Fibroblast of villous mesenchyme (primary cell): Measurements from ENCODE around the gene RNF4. TPM values are rescaled to one million over a fixed set of nuclear protein-coding genes. Genes with fewer than 3 reads are reported as not detected.

Source experiments
- DNase-seq: peaks from one replicate; pipeline ENCODE4 v3.0.0-alpha.2; 2010; ENCODE audit warnings: low read depth
- H3K4me3 ChIP-seq: 2 replicates; pipeline ENCODE4 v1.5.1; 2011; ENCODE audit warnings: low read depth, mild to moderate bottlenecking, low read length
- total RNA-seq: library from RNA; depleted of rRNA; stranded (reverse); fragments of >200 nt; gene quantifications from 2 replicates; pipeline ENCODE4 v1.2.3, GENCODE V29; 2012
- TF ChIP-seq, protein P1 (sequence below): IDR thresholded peaks from 2 replicates; pipeline ENCODE4 v1.5.1; 2012; ENCODE audit warnings: low read depth, mild to moderate bottlenecking, low read length; ENCODE audit not compliant: insufficient read depth

RNF4 gene
- total RNA-seq, 1 donor, result 63.9 TPM

DNA sequence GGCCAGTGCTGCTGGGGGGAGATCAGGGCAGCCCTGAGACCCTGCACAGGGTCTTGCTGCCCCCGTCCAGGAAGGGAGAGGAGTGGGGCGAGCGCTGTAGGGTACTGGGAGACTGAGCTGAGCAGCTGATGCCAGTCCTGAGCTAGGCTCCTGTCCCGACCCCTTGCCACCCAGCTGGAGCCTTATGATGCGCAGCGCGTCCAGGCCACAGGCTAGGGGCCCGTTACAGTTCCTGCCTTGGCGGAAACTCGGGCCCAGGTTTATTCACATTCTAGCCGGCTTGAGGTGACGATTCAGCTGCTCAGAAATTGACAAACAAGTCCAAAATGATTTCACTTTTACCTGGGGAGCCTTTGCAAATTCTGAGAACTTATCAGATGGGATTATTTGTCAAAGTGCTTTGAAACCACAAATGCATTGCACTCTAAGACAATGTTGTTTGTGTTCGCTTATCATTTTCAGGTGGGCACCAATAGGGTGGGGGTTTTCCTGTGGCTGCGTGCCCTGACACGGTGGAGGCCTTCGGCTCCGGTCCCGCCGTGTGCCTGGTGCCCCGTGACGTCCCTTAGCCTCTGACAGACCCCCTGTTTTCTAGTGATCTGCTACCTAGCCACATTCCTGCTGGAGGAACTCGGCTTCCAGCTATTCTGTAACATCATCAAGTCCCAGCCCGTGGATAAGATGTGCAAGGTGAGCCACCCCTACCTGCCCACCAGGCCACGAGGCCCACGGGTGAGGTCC, 31.3 kb upstream of the RNF4 start:
- no peak for DNase-seq
- TF ChIP-seq, protein P1, sequence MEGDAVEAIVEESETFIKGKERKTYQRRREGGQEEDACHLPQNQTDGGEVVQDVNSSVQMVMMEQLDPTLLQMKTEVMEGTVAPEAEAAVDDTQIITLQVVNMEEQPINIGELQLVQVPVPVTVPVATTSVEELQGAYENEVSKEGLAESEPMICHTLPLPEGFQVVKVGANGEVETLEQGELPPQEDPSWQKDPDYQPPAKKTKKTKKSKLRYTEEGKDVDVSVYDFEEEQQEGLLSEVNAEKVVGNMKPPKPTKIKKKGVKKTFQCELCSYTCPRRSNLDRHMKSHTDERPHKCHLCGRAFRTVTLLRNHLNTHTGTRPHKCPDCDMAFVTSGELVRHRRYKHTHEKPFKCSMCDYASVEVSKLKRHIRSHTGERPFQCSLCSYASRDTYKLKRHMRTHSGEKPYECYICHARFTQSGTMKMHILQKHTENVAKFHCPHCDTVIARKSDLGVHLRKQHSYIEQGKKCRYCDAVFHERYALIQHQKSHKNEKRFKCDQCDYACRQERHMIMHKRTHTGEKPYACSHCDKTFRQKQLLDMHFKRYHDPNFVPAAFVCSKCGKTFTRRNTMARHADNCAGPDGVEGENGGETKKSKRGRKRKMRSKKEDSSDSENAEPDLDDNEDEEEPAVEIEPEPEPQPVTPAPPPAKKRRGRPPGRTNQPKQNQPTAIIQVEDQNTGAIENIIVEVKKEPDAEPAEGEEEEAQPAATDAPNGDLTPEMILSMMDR, result no peak

DNA sequence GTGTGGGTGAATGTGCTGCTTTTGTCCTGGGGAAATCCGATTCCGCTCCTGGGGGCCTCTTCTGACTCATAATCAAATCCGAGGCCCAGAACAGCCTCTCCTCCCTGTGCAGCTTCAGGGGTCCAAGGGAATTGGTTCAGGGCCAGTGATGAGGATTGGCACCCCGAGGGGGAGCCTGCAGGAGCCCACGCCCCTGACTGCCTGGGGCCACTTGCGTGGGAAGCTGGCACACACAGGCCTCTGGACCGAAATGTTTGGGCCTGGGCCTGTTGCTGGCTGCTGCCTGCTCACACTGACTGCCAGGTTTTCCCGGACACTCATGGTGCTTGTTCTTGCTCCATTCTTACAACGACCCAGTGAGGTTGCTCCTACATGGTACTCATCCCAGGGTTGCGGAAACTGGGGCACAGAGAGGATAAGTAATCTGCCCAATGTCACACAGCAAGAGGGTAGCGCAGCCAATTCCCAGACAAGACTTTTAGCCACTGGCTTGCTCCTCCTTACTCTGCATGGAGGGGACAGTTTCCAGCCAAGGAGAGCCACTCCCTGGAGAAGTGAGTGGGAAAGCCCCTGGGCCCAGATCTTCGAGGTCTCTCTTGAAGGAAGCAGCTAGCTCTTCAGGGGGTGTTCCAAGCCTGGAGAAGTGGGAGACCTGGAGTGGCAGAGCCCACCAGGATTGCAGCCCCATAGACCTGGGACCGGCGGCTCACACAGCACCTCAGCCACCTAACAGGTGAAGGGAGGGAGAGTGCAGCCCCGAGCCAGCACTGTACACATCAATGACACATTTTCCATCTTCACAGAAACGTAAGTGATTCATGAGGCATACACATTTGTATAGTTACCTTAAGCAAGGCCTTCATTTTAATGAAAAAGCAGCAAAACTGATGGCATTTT, 29.8 kb upstream of the RNF4 start:
- TF ChIP-seq, protein P1, result no peak
- DNase-seq, result no peak
- H3K4me3 ChIP-seq, result no peak overlapping the region

More for the DNA sequence above, 31.3 kb upstream of the RNF4 start:
- H3K4me3 ChIP-seq, result no peak overlapping the region

DNA sequence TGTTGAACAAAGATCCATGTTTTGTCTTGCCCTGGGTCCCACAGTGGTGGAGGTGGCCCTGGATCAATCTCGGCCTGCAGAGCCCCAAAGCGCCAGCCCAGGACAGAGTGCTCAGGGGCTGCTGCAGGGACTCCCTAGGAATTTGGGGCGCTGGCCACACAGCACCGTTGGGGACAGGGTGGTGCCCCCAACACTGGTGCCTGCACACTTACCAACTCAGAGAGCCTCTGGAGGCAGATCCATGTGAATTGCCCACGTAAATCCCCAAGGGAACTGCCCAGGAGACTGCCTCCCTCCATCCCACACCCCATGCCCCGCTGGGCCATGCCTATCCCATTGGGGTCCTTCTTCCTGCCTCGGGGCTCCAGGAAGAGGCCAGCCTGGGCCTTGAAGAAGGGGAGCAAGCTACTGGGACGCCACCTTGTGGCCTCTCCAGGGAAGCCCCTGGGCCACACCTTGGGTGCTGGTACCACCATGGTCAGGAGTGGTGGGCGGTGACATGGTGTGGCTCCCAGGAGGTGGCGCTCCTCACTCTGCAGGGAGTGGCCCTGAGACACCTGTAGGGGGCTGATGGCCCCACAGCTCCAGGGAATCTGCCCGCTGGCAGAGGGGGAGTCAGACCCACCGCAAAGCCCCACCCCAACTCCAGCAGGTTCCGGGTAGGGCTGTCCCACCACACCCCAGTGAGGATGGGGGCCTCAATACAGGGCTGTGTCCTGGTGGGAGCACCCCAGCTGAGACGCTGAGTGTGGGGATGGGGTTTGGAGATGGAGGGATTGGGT, 27.3 kb upstream of the RNF4 start:
- no peak overlapping the region for H3K4me3 ChIP-seq
- peak; percentile 62 for DNase-seq
- TF ChIP-seq, protein P1, result peak; percentile 83

DNA sequence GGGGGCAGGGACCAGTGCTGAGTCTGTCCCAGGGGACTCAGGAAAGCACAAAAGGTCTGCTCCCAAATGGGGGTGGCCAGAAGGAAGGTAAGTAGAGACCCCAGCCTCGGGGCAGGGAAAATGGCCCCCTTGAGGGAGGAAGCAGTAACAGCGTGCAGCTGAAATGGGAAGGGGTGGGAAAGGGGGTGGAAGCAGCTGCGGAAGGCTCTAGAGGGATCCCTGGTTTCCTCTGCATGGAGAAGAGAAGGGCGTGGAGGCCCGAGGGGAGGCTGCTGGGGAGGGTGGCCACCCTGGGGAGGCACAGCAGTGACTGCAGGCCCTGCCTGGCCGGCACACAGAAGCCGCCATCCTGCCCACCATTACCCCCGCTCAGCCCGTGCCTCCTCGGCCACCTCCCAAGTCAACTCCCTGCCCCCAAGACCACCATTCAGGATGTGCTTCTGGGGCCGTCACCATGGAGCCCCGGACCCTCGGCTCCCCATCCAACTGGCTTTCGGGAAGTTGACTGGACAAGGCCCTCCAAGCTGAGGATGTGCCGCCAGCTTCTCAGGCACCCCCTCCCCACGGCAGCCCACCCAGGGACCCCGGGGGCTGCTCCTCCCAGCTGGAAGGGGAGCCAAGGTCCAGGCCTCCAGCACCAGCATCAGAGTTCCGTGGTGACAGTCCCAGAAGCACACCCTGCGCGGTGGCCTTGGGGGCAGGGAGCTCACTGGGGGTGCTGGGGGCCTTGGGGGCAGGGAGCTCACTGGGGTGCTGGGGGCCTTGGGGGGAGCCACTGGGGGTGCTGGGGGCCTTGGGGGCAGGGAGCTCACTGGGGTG, 26.5 kb upstream of the RNF4 start:
- TF ChIP-seq, protein P1, result no peak
- no peak for DNase-seq
- H3K4me3 ChIP-seq, result no peak overlapping the region

DNA sequence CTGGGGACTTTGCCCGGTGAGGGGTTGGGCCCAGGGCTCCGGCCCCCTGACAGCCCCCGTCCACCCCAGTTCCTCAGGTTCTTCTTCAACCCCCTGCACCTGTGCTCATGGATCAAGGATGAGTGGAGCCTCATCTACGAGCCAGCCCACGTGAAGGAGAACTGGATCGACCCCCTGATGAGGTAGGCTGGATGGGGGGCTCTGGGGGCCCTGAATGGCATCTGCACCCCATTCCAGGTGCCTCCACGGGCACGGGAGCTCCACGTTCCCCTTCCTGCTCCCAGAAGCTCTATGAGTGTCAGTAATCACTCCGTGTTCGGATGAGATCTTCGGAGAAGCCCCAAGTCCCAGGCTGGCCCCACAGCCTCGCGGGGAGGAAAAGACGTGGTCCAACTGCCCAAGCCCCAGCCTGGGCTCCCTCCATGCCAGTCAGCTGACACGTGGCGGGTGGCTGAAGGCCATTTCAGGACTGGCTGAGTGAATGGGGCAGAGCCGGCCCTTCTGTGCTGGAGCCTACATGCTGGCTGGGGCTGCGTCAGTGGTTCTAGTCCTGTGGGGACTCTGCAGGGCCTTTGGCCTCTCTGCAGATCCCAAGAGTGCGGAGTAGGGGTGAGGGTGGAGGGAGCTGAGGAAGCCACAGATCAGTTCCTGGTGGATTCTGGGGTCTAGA, 25.7 kb upstream of the RNF4 start:
- TF ChIP-seq, protein P1, result no peak
- H3K4me3 ChIP-seq, result no peak overlapping the region
- DNase-seq, result no peak
